K562 treated with DMSO at 1 percent for 12 hours (cell line): Measurements from ENCODE around the gene GSX1. TPM values are rescaled to one million over a fixed set of nuclear protein-coding genes. Genes with fewer than 3 reads are reported as not detected.

Source experiments
- total RNA-seq: library from RNA; unstranded; fragments of 300-600 nt; gene quantifications from 2 replicates; pipeline ENCODE4 v1.2.3, GENCODE V29; 2022; ENCODE audit not compliant: insufficient read depth

The GSX1 gene
- total RNA-seq = not detected in 2 replicates

GRCh38 chr13:27792393-27793218 lies at the start of gene GSX1:
TSS of gene GSX1 (plus strand) at chr13:27792483. CDS start at chr13:27792691, 208 bp downstream.

Other genes with a start within 250 kb of the GSX1 start
- gene LNX2, start 172.0 kb upstream of the GSX1 start, total RNA-seq = 1.1 and 5.6 TPM in 2 replicates
- gene POLR1D, start 170.6 kb upstream of the GSX1 start, total RNA-seq = 135 and 159 TPM in 2 replicates
- not detected in 2 replicates for gene PDX1, start 127.5 kb downstream of the GSX1 start, total RNA-seq
- gene CDX2, start 176.8 kb downstream of the GSX1 start, total RNA-seq = not detected in 2 replicates
- not detected in 2 replicates for gene URAD, start 196.2 kb downstream of the GSX1 start, total RNA-seq